HT1080 (cell line): ENCODE data around the gene AHDC1. TPM values are rescaled to one million over a fixed set of nuclear protein-coding genes. Genes with fewer than 3 reads are reported as not detected.

Source experiments
- DNase-seq: peaks from one replicate; pipeline ENCODE4 v3.0.0-alpha.2; 2015; ENCODE audit warnings: low read depth
- total RNA-seq: library from RNA; depleted of rRNA; stranded (reverse); fragments of >200 nt; shearing (Covaris generic); gene quantifications from 2 replicates; pipeline ENCODE4 v1.2.3, GENCODE V29; 2014

AHDC1 gene
- total RNA-seq, 1 experiment from 2014 or later, result 10.3 TPM

DNA sequence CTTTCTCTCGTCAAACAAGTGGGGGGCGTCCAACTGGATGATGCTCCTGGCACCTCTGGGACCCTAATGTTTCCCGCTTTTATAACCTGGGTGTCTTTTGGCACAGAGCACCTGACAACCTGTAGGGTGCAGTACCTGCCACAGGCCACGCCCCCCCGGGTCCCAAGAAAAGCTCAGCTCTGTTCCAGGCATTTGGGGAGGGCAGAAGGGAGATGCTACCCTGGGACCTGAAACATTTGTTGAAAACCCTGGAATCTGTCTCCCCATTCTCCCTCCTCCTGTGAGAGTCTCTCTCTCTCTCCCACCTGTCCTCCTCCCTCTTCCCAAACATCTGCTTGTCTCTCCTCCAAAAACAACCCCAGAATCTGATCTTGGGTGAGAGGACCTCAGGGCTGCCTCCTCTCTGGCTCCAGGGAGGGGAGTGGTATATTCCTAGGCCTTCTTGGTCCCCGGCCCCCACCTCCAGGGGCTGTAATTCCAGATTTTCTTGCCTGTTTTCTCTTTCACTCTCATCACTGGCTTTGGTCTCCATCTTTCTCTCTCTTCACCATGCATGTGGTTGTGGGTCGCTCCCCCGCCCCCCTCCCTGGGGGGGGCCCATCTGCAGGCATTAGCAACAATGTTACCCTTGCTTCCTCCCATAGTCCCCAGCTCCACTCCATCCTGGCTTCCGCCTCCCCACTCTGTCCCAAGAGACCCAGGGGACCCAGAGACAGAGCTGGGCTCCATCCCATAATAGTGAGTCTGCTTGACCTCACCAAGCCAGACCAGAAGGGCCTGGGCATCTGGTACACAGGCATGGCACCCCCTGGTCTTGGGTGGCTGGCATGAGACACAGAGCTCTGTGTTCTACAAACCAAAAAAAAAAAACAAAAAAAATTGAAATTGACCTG, 4.1 kb downstream of the AHDC1 start:
- no peak for DNase-seq

GRCh38 chr1:27598902-27599528, 4.9 kb downstream of the AHDC1 start:
- DNase-seq, result peak; percentile 79

DNA sequence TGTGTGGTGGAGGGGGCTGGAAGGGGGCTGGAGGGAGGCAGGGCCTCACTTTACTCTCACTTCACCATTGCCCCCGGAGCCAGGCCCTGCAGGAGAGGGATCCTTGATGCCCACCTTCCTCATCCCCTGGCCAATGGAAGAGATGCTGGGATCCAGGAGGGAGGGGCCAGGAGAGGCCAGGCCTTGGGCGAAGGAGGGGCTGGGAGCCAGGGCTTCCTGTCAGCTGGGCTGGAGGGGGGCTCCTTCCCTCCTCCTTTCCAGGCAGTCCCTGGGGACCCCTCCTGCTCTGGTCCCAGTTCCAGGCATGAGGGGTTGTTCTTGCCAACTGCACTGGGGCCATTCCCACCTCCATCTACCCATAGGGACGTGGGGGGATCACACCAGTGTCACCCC, 5.7 kb downstream of the AHDC1 start:
- no peak for DNase-seq

GRCh38 chr1:27597516-27598294, 6.2 kb downstream of the AHDC1 start:
- no peak for DNase-seq

- no peak for DNase-seq
Observed at GRCh38 chr1:27596986-27597385, 7.0 kb downstream of the AHDC1 start.

GRCh38 chr1:27596261-27596660, 7.7 kb downstream of the AHDC1 start:
- no peak for DNase-seq

- no peak for DNase-seq
Observed at GRCh38 chr1:27595597-27595996, 8.3 kb downstream of the AHDC1 start.

GRCh38 chr1:27594564-27595510, 9.1 kb downstream of the AHDC1 start:
- DNase-seq, result peak; percentile 61

DNA sequence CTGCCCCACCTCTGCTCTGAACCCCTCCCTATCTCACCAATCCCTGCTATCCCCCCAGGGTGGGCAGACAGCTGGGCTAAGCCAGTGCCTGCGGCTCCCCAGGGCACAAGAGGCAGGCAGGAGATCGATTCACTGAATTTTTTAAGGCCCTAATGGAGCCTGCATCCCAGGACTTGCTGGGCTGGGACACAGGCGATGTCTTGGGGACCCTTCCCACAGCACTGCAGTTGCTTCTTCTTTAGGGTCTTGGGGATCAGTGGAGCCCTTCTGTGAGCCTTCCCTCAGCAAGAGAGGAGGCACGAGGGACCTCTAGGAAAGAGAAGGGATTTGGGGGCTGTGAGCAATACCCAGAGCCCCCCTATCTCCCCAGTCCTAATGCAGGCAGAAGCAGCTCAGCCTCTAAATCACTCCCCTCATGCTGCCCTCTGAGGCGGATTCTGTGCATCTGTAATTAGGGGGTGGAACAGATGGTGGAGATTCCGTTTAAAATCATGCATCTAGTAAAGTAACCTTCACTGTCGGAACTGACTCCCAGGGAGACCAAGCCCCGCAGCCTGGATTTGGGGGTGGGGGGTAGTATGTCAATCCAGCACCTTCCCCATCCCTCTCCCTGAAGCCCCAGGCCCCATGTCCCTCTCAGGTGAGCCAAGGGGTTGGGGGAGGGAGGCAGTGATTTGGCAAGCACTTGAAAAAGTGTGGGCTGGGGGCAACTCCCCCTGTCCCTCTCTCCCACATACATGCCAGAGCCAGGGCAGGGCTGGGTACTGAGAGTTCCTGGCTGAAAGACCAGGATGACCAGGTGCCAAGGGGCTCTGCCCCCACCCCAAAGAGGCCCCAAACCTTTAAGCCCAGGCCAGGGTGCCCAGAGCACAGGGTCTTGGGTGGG, 10.0 kb downstream of the AHDC1 start:
- no peak for DNase-seq

GRCh38 chr1:27592931-27593677, 10.8 kb downstream of the AHDC1 start:
- DNase-seq, result no peak

GRCh38 chr1:27592232-27592930, 11.6 kb downstream of the AHDC1 start:
- no peak for DNase-seq

DNA sequence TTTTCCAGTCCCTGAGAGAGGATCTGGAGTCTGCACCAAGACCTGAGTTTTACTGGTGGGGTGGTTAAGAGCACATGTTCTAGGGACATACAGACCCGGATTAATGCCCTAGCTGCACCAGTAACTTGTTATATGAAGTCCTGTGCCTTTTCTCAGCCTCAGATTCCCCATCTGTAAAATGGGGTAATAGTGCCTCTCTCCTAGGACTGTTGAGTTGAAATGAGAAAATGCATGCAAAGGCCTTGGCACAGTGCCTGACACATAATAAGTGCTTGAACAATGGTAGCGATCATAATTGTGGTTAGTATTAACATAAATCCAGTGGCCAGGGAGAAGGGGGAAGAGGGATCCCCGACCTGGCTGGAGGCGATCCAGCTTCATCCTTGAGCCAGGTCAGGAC, 12.3 kb downstream of the AHDC1 start:
- DNase-seq, result no peak

DNA sequence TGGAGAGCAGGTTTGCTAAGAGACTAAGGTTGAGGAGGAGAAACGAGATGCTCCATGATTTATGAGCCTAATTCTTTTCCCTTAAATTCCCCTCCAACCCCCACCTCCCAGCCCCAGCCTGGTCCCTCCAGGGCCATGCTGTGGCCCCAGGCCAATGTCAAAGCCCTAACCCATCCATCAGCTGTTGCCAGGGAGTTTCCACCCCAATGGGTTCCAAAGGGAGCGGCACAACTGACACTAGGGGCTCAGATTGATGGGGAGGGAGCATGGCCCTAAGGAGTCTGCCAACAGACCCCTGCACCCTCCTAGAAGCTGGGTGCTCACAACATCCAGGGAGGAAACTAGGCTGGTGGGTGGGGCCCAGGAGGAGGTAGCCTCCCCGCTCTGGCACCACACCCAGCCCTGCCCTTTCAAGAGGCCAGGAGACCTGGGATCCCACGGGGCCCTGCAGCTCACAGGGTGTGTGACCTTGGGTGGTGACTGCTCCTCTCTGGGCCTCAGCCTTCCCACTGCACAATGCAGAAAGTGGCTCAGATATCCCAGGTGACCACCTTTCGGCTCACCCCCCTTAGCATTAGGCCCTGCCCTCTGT, 12.9 kb downstream of the AHDC1 start:
- DNase-seq, result no peak

GRCh38 chr1:27589841-27590426, 14.0 kb downstream of the AHDC1 start:
- DNase-seq, result peak; percentile 47

GRCh38 chr1:27589441-27589840, 14.5 kb downstream of the AHDC1 start:
- no peak for DNase-seq

DNA sequence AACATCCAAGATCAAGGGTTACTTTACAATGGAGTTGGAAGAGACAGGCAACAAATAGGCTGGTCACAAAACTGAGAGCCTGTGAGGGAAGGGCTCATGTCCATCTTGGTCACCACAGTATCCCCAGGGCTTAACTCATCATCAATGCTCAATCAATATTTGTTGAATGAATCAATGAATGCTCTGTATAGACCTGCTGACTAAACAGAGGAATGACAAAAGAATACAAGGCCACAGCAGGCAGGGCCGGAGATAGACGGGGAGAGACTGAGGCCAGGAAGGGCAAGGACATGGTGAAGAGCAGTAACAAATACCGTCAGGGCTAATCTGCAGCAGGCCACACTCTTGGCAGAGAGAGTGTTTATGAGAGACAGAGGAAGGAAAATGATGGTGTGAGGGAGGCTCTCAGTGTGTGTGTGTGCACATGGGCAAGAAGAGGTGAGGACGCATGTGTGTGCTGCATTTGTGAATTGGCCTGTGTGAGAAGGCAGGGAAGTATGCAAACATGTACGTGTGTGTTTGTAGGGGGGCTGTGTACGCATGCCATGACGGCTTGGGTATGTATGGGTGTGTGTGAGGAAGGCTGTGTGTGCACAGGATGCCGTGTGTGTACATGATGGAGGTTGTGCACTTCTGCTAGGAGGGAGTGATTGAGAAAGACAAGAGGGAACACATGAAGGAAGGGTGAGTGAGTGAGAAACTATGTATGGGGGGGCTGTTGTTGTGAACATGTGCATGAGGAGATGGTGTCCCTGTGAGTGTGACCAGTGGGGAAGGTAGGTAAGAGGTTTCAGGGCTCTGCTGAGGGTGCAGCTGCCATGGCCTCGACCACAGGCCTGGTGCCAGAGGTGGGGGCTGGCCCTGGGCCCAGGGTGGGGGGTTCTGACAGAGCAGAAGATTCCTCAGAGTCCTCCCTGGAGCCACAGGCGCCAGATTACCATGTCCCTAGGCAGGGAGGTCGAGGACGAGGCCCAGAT, 15.4 kb downstream of the AHDC1 start:
- no peak for DNase-seq
